GM12878 (cell line): ENCODE results near the gene RAB3C. TPM values are rescaled to one million over a fixed set of nuclear protein-coding genes. Genes with fewer than 3 reads are reported as not detected.

Source experiments
- ATAC-seq: fragments of 200-7000 bp; cut with Tn5 transposase; 3 replicates; pipeline ENCODE4 v1.9.1; 2020; ENCODE audit warnings: mild to moderate bottlenecking, moderate library complexity
- BruUV-seq: library from RNA; stranded (reverse); fragments of 400-500 nt; replicated peaks from 2 replicates; lab custom pipeline; 2021; lab: Mats Ljungman, UMichigan
- CTCF ChIA-PET: fragments of 300-600 bp; sonication (Branson Sonifier 250); formaldehyde crosslinking; extraction: SDS; loops from one replicate; lab custom pipeline; 2021; ENCODE audit warnings: inconsistent platforms; lab: Yijun Ruan, JAX
- POLR2A ChIA-PET: fragments of 350-600 bp; formaldehyde crosslinking; extraction: SDS; loops from one replicate; lab custom pipeline; 2021; ENCODE audit warnings: inconsistent platforms; lab: Charles Lee
- RAD21 ChIA-PET: fragments of 300-600 bp; sonication (Branson Sonifier 250); formaldehyde crosslinking; loops from one replicate; lab custom pipeline; 2023; ENCODE audit warnings: antibody characterized with exemption; ENCODE audit not compliant: unreplicated experiment; lab: Charles Lee
- SMC1A ChIA-PET: fragments of 300-600 bp; sonication (Branson Sonifier 250); formaldehyde crosslinking; loops from one replicate; lab custom pipeline; 2023; ENCODE audit not compliant: unreplicated experiment, uncharacterized antibody; lab: Charles Lee
- DNase-seq: peaks from one replicate; pipeline ENCODE4 v3.0.0-alpha.2; 2011; ENCODE audit warnings: low read depth, low spot score
- FAIRE-seq: peaks from 3 replicates; lab custom pipeline; 2011; peaks lifted over from hg19 to GRCh38; lab: Jason Lieb, UNC
- H2AFZ ChIP-seq: 2 replicates; pipeline ENCODE4 v1.6.0; 2011; ENCODE audit warnings: low read depth, low read length, control low read depth; ENCODE audit not compliant: control insufficient read depth
- H3K27ac ChIP-seq: 2 replicates; pipeline ENCODE4 v1.5.1; 2011; ENCODE audit warnings: control low read depth; ENCODE audit not compliant: control insufficient read depth, insufficient read depth
- H3K27me3 ChIP-seq, 2 experiments: replicated peaks in 1 of 2; 2 replicates each; pipeline versions ENCODE4 v1.6.0 to v1.6.1; 2011; ENCODE audit warnings: low read length in 1 of 2; ENCODE audit not compliant: control insufficient read depth in 2 of 2, insufficient read depth in 2 of 2
- H3K36me3 ChIP-seq, 2 experiments: 2 replicates each; pipeline ENCODE4 v1.5.1; 2011; ENCODE audit warnings: low read length in 1 of 2; ENCODE audit not compliant: control insufficient read depth in 2 of 2, insufficient read depth in 2 of 2
- H3K4me1 ChIP-seq: 2 replicates; pipeline ENCODE4 v1.6.1; 2011; ENCODE audit warnings: mild to moderate bottlenecking, low read length, moderate library complexity, mixed read lengths; ENCODE audit not compliant: control insufficient read depth, insufficient read depth
- H3K4me2 ChIP-seq: 2 replicates; pipeline ENCODE4 v1.6.0; 2011; ENCODE audit warnings: control low read depth; ENCODE audit not compliant: control insufficient read depth, insufficient read depth
- H3K4me3 ChIP-seq: fragments of 200-600 bp; sonication (generic); 2 replicates; pipeline ENCODE4 v1.5.1; 2016
- H3K79me2 ChIP-seq: 2 replicates; pipeline ENCODE4 v1.6.0; 2011; ENCODE audit warnings: low read length; ENCODE audit not compliant: control insufficient read depth, insufficient read depth
- H3K9ac ChIP-seq: 2 replicates; pipeline ENCODE4 v1.8.0; 2011; ENCODE audit warnings: low read length, control low read depth, mixed read lengths; ENCODE audit not compliant: control insufficient read depth, insufficient read depth
- H3K9me3 ChIP-seq: replicated peaks from 3 replicates; pipeline ENCODE4 v1.5.1; 2011; ENCODE audit warnings: mild to moderate bottlenecking, low read length; ENCODE audit not compliant: control insufficient read depth, insufficient read depth
- H4K20me1 ChIP-seq: 2 replicates; pipeline ENCODE4 v1.6.0; 2011; ENCODE audit not compliant: control insufficient read depth, insufficient read depth
- BCL11A ChIP-seq: IDR thresholded peaks from 2 replicates; pipeline ENCODE4 v1.6.1; 2011; ENCODE audit warnings: low read depth, low read length
- CBX3 ChIP-seq: fragments of 200-600 bp; sonication (generic); IDR thresholded peaks from 2 replicates; pipeline ENCODE4 v1.6.1; 2016; ENCODE audit warnings: low read depth, borderline replicate concordance
- CBX5 ChIP-seq: sonication (generic); IDR thresholded peaks from 2 replicates; pipeline ENCODE4 v1.6.1; 2016; ENCODE audit warnings: low read depth, moderate library complexity, mild to moderate bottlenecking, inconsistent platforms
- EED ChIP-seq: sonication (generic); IDR thresholded peaks from 2 replicates; pipeline ENCODE4 v1.6.1; 2016; ENCODE audit warnings: antibody characterized with exemption, low read depth
- EZH2 ChIP-seq: IDR thresholded peaks from 2 replicates; pipeline ENCODE4 v1.6.1; 2012; ENCODE audit warnings: low read depth, mild to moderate bottlenecking, control low read depth, inconsistent platforms, low read length, borderline replicate concordance; ENCODE audit not compliant: control insufficient read depth
- HCFC1 ChIP-seq: fragments of 150-350 bp; IDR thresholded peaks from 2 replicates; pipeline ENCODE4 v1.6.1; 2014; ENCODE audit warnings: low read length
- MTA3 ChIP-seq: IDR thresholded peaks from 2 replicates; pipeline ENCODE4 v1.6.1; 2012; ENCODE audit warnings: low read length, inconsistent platforms, borderline replicate concordance
- NFYA ChIP-seq: IDR thresholded peaks from 2 replicates; pipeline ENCODE4 v1.6.1; 2011; ENCODE audit warnings: low read depth, mild to moderate bottlenecking, low read length, improper control_type of control experiment, borderline replicate concordance
- NR2C2 ChIP-seq: IDR thresholded peaks from 2 replicates; pipeline ENCODE4 v1.6.1; 2011; ENCODE audit warnings: borderline replicate concordance, low read depth; ENCODE audit not compliant: control insufficient read depth, insufficient read length
- RAD21 ChIP-seq: IDR thresholded peaks from 2 replicates; pipeline ENCODE4 v1.6.1; 2011; ENCODE audit warnings: mild to moderate bottlenecking, low read depth, low read length, moderate library complexity; ENCODE audit not compliant: insufficient read depth
- SP1 ChIP-seq: IDR thresholded peaks from one replicate; pipeline ENCODE4 v1.6.1; 2011; ENCODE audit warnings: low read depth, low read length
- SUZ12 ChIP-seq: fragments of 200-600 bp; sonication (generic); IDR thresholded peaks from one replicate; pipeline ENCODE4 v1.6.1; 2018; ENCODE audit warnings: antibody characterized with exemption, mild to moderate bottlenecking; ENCODE audit not compliant: unreplicated experiment
- USF2 ChIP-seq: IDR thresholded peaks from 2 replicates; pipeline ENCODE4 v1.6.1; 2011; ENCODE audit warnings: low read depth, low read length, improper control_type of control experiment, borderline replicate concordance
- ZNF207 ChIP-seq: fragments of 450-650 bp; IDR thresholded peaks from 2 replicates; pipeline ENCODE4 v1.6.1; 2014; ENCODE audit warnings: antibody characterized with exemption, mild to moderate bottlenecking, borderline replicate concordance
- WGBS: methylation state at CpG from one replicate; pipeline ENCODE4 v1.1.6; 2016; ENCODE audit warnings: low lambda C conversion rate; ENCODE audit not compliant: insufficient replicate concordance, insufficient coverage; ENCODE audit errors: missing lambda C conversion rate; 5-methylcytosine and 5-hydroxymethylcytosine counted together
- in situ Hi-C: fragments of 300-500 bp; cut with MboI; formaldehyde crosslinking; loops from 9 replicates; pipeline ENCODE4 v1.14.3; 2018; ENCODE audit warnings: mixed read lengths
- intact Hi-C: fragments of 100-400 bp; cut with micrococcal nuclease; formaldehyde crosslinking; loops from one replicate; pipeline ENCODE4 v1.14.2; 2022; ENCODE audit not compliant: unreplicated experiment
- polyA plus RNA-seq, 11 experiments: library from polyadenylated mRNA; depleted of rRNA in 4 of 11; unstranded in 6 of 11; stranded (reverse) in 5 of 11; fragments of >200 nt; fragmentation: Nextera tagmentation in 4 of 11; fragmentation: Illumina TruSeq in 1 of 11; extraction: Ambion mirVana in 4 of 11; extraction: Trizol in 1 of 11; gene quantifications; 1 replicate in 1 of 11; 2 replicates in 10 of 11; pipeline versions ENCODE4 v1.2.1 to v1.2.3, GENCODE V29; 2011 to 2016; ENCODE audit warnings: inconsistent platforms in 2 of 11, missing spikeins in 2 of 11, low read depth in 1 of 11
- total RNA-seq, 4 experiments: library from RNA; depleted of rRNA in 3 of 4; stranded (reverse); fragments of >200 nt in 3 of 4; fragmentation: Illumina TruSeq in 1 of 4; extraction: Trizol in 1 of 4; gene quantifications; 2 replicates each; pipeline versions ENCODE4 v1.2.1 to v1.2.3, GENCODE V29; 2013 to 2021
- TF ChIP-seq, protein P1 (sequence below), 3 experiments: IDR thresholded peaks in 2 of 3; conservative IDR thresholded peaks in 1 of 3; 2 replicates each; pipeline ENCODE4 v1.5.1; 2011; ENCODE audit warnings: low read depth in 3 of 3, low read length in 3 of 3, mild to moderate bottlenecking in 3 of 3, control low read depth in 2 of 3, moderate library complexity in 2 of 3, inconsistent platforms in 1 of 3, mixed read lengths in 1 of 3; ENCODE audit not compliant: control insufficient read depth in 2 of 3, insufficient read depth in 1 of 3; ENCODE audit errors: extremely low read depth in 1 of 3
- TF ChIP-seq, protein P2 (sequence below): fragments of 450-650 bp; IDR thresholded peaks from 2 replicates; pipeline ENCODE4 v1.6.1; 2017; ENCODE audit warnings: mild to moderate bottlenecking
- TF ChIP-seq, protein P3 (sequence below): IDR thresholded peaks from 2 replicates; pipeline ENCODE4 v1.6.1; 2012; ENCODE audit warnings: low read depth, low read length, improper control_type of control experiment

RAB3C gene
- total and polyA plus RNA-seq, 10 of the 15 experiments (the other 5 are each of a cell fraction or from before 2014, with no cell fraction given), result not detected

- Histone ChIP-seq H3K79me2 (no peaks in the 10 kb centered on the region), H3K36me3 (no peaks in the 10 kb centered on the region), H3K4me2 (no peak overlapping the region), H3K27me3 (no peaks in the 10 kb centered on the region), H3K4me1 (no peaks in the 10 kb centered on the region), H4K20me1 (no peaks in the 10 kb centered on the region), H3K9ac (no peak overlapping the region), H3K4me3 (no peak overlapping the region), H3K27ac (no peak overlapping the region), H3K9me3 (no peaks in the 10 kb centered on the region), H2AFZ (no peak overlapping the region)
- intact Hi-C loops (no loop called here), in situ Hi-C loops (no loop called here)
- peak; percentile 53 for ATAC-seq
- SMC1A ChIA-PET, result interaction anchor here (0.6 to 1.9 kb wide), 4 partner anchors 8 to 64 kb away, joined by 3 to 4 read pairs (median 3); no protein-coding TSS in a partner anchor
- RAD21 ChIA-PET, result no interaction called here
- no TSS peak for BruUV-seq
- POLR2A ChIA-PET, result no interaction called here
- FAIRE-seq, result no peak
- WGBS, result 0% methylated on average over 2 of the region's 2 CpGs
- CTCF ChIA-PET, result interaction anchor here (0.7 to 1.7 kb wide), 2 partner anchors 9 to 64 kb away, joined by 3 to 4 read pairs; no protein-coding TSS in a partner anchor
- no peak for TF ChIP-seq BCL11A
- TF ChIP-seq, protein P1, sequence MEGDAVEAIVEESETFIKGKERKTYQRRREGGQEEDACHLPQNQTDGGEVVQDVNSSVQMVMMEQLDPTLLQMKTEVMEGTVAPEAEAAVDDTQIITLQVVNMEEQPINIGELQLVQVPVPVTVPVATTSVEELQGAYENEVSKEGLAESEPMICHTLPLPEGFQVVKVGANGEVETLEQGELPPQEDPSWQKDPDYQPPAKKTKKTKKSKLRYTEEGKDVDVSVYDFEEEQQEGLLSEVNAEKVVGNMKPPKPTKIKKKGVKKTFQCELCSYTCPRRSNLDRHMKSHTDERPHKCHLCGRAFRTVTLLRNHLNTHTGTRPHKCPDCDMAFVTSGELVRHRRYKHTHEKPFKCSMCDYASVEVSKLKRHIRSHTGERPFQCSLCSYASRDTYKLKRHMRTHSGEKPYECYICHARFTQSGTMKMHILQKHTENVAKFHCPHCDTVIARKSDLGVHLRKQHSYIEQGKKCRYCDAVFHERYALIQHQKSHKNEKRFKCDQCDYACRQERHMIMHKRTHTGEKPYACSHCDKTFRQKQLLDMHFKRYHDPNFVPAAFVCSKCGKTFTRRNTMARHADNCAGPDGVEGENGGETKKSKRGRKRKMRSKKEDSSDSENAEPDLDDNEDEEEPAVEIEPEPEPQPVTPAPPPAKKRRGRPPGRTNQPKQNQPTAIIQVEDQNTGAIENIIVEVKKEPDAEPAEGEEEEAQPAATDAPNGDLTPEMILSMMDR (IDR thresholded peaks at IDR 0.05 in 2 of 3, conservative IDR thresholded peaks at IDR 0.05 in 1 of 3; ENCODE audit: control insufficient read depth in 2 of 3, extremely low read depth in 1 of 3, insufficient read depth in 1 of 3, low read depth in 3 of 3, low read length in 3 of 3), result no peak
- no peak for TF ChIP-seq CBX5
- TF ChIP-seq, protein P2, sequence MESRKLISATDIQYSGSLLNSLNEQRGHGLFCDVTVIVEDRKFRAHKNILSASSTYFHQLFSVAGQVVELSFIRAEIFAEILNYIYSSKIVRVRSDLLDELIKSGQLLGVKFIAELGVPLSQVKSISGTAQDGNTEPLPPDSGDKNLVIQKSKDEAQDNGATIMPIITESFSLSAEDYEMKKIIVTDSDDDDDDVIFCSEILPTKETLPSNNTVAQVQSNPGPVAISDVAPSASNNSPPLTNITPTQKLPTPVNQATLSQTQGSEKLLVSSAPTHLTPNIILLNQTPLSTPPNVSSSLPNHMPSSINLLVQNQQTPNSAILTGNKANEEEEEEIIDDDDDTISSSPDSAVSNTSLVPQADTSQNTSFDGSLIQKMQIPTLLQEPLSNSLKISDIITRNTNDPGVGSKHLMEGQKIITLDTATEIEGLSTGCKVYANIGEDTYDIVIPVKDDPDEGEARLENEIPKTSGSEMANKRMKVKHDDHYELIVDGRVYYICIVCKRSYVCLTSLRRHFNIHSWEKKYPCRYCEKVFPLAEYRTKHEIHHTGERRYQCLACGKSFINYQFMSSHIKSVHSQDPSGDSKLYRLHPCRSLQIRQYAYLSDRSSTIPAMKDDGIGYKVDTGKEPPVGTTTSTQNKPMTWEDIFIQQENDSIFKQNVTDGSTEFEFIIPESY, result no peak
- TF ChIP-seq, protein P3, sequence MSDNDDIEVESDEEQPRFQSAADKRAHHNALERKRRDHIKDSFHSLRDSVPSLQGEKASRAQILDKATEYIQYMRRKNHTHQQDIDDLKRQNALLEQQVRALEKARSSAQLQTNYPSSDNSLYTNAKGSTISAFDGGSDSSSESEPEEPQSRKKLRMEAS, result no peak
- no peak for TF ChIP-seq CBX3
- TF ChIP-seq EZH2, result no peak
- TF ChIP-seq NR2C2, result no peak
- no peak for TF ChIP-seq NFYA
- no peak for TF ChIP-seq MTA3
- TF ChIP-seq USF2, result no peak
- TF ChIP-seq ZNF207, result no peak
- no peak for TF ChIP-seq EED
- TF ChIP-seq RAD21, result no peak
- TF ChIP-seq HCFC1, result no peak
- no peak for TF ChIP-seq SP1
- no peak for TF ChIP-seq SUZ12
- no peak for DNase-seq
Measured at GRCh38 chr5:58786035-58786434, 203.2 kb downstream of the RAB3C start.
